ENCODE data around the gene DHRS3. TPM values are rescaled to one million over a fixed set of nuclear protein-coding genes. Genes with fewer than 3 reads are reported as not detected.

The DHRS3 gene
- total RNA-seq, 1 experiment from 2014 or later, result 0.19 TPM

- no peak overlapping the region for H3K27ac ChIP-seq (ENCODE audit: low read length)
- H3K9me3 ChIP-seq (ENCODE audit: low read length), result peaks cover 10% of the 10 kb centered on the region
- no peak overlapping the region for H2AFZ ChIP-seq (ENCODE audit: low read length)
- no peaks in the 10 kb centered on the region for H3K9me2 ChIP-seq (replicated peaks; ENCODE audit: insufficient read depth, low read length)
- no peaks in the 10 kb centered on the region for H3K79me2 ChIP-seq (ENCODE audit: low read length)
- H3K4me2 ChIP-seq (ENCODE audit: low read depth, low read length, poor library complexity, severe bottlenecking), result no peak overlapping the region
- H3K27me3 ChIP-seq (ENCODE audit: low read length), result no peaks in the 10 kb centered on the region; the same call in 1 of the 2 replicates
- no peak overlapping the region for H3K9ac ChIP-seq (ENCODE audit: low read length)
- no peak for DNase-seq
- H4K20me1 ChIP-seq (ENCODE audit: insufficient read depth, low read depth, low read length), result no peaks in the 10 kb centered on the region
- no peak overlapping the region for H3K4me3 ChIP-seq (ENCODE audit: low read length)
- H3K4me1 ChIP-seq (ENCODE audit: low read length), result no peaks in the 10 kb centered on the region
- no peaks in the 10 kb centered on the region for H3K36me3 ChIP-seq (ENCODE audit: insufficient read depth, low read length)
Observed at GRCh38 chr1:12644237-12644636, 26.2 kb upstream of the DHRS3 start.

DNA sequence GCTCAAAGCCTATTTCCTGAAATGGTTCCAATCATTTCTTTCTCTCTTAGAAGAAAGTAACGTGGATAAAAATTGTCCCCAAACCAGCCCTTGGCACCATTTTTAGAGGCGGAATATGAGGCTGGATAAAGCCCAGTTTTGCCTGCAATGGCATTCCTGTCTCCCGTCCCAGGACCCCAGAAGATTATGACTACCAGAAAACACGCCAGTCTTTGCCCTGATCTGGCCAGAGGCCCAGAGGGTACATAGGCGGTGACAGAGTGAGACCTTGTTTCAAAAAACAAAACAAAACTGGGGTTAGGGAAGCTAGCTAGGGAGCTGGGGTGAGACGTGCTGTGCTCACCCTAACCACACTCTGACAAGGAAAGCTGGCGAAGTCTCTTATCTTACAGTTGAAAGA lies 25.8 kb upstream of the DHRS3 start, which contains the start of gene AADACL4:
Gene AADACL4, plus strand, starts transcription at position 301 of the 400 bp plus-strand sequence. CDS start 462 bp downstream, outside the sequence.
- H3K4me3 ChIP-seq (ENCODE audit: low read length), result no peak within 1 kb of the TSS
- H3K79me2 ChIP-seq (ENCODE audit: low read length), result no peaks in the 10 kb centered on the region
- H3K36me3 ChIP-seq (ENCODE audit: insufficient read depth, low read length), result no peaks in the 10 kb centered on the region
- H3K4me2 ChIP-seq (ENCODE audit: low read depth, low read length, poor library complexity, severe bottlenecking), result no peak within 1 kb of the TSS
- no peaks in the 10 kb centered on the region; the same call in 1 of the 2 replicates for H3K27me3 ChIP-seq (ENCODE audit: low read length)
- no peaks in the 10 kb centered on the region for H4K20me1 ChIP-seq (ENCODE audit: insufficient read depth, low read depth, low read length)
- no peaks in the 10 kb centered on the region for H3K9me2 ChIP-seq (replicated peaks; ENCODE audit: insufficient read depth, low read length)
- no peak within 1 kb of the TSS for H3K27ac ChIP-seq (ENCODE audit: low read length)
- DNase-seq, result no peak
- no peak within 1 kb of the TSS for H2AFZ ChIP-seq (ENCODE audit: low read length)
- H3K4me1 ChIP-seq (ENCODE audit: low read length), result no peaks in the 10 kb centered on the region
- H3K9me3 ChIP-seq (ENCODE audit: low read length), result peaks cover 10% of the 10 kb centered on the region
- H3K9ac ChIP-seq (ENCODE audit: low read length), result no peak within 1 kb of the TSS

- no peak overlapping the region for H3K4me2 ChIP-seq (ENCODE audit: low read depth, low read length, poor library complexity, severe bottlenecking)
- H3K9me2 ChIP-seq (replicated peaks; ENCODE audit: insufficient read depth, low read length), result no peaks in the 10 kb centered on the region
- H3K9me3 ChIP-seq (ENCODE audit: low read length), result peaks cover 10% of the 10 kb centered on the region
- H3K4me3 ChIP-seq (ENCODE audit: low read length), result no peak overlapping the region
- H3K27me3 ChIP-seq (ENCODE audit: low read length), result no peaks in the 10 kb centered on the region; the same call in 1 of the 2 replicates
- no peaks in the 10 kb centered on the region for H3K36me3 ChIP-seq (ENCODE audit: insufficient read depth, low read length)
- no peaks in the 10 kb centered on the region for H3K4me1 ChIP-seq (ENCODE audit: low read length)
- no peak overlapping the region for H2AFZ ChIP-seq (ENCODE audit: low read length)
- no peak overlapping the region for H3K9ac ChIP-seq (ENCODE audit: low read length)
- no peak for DNase-seq
- H3K27ac ChIP-seq (ENCODE audit: low read length), result no peak overlapping the region
- H3K79me2 ChIP-seq (ENCODE audit: low read length), result no peaks in the 10 kb centered on the region
- no peaks in the 10 kb centered on the region for H4K20me1 ChIP-seq (ENCODE audit: insufficient read depth, low read depth, low read length)
Observed at GRCh38 chr1:12643079-12643478, 25.1 kb upstream of the DHRS3 start.

GRCh38 chr1:12640958-12641272 lies 22.9 kb upstream of the DHRS3 start:
- no peaks in the 10 kb centered on the region; the same call in 1 of the 2 replicates for H3K27me3 ChIP-seq (ENCODE audit: low read length)
- no peaks in the 10 kb centered on the region for H3K4me1 ChIP-seq (ENCODE audit: low read length)
- no peak overlapping the region for H3K9ac ChIP-seq (ENCODE audit: low read length)
- no peaks in the 10 kb centered on the region for H3K9me2 ChIP-seq (replicated peaks; ENCODE audit: insufficient read depth, low read length)
- H3K36me3 ChIP-seq (ENCODE audit: insufficient read depth, low read length), result no peaks in the 10 kb centered on the region
- H3K4me3 ChIP-seq (ENCODE audit: low read length), result no peak overlapping the region
- no peak overlapping the region for H3K27ac ChIP-seq (ENCODE audit: low read length)
- no peak overlapping the region for H2AFZ ChIP-seq (ENCODE audit: low read length)
- peaks cover 10% of the 10 kb centered on the region for H3K9me3 ChIP-seq (ENCODE audit: low read length)
- H4K20me1 ChIP-seq (ENCODE audit: insufficient read depth, low read depth, low read length), result no peaks in the 10 kb centered on the region
- H3K4me2 ChIP-seq (ENCODE audit: low read depth, low read length, poor library complexity, severe bottlenecking), result no peak overlapping the region
- DNase-seq, result no peak
- no peaks in the 10 kb centered on the region for H3K79me2 ChIP-seq (ENCODE audit: low read length)

- Histone ChIP-seq H4K20me1 (ENCODE audit: insufficient read depth, low read depth, low read length) (no peaks in the 10 kb centered on the region), H3K9ac (ENCODE audit: low read length) (no peak overlapping the region), H2AFZ (ENCODE audit: low read length) (no peak overlapping the region), H3K9me2 (replicated peaks; ENCODE audit: insufficient read depth, low read length) (no peaks in the 10 kb centered on the region), H3K36me3 (ENCODE audit: insufficient read depth, low read length) (no peaks in the 10 kb centered on the region), H3K4me1 (ENCODE audit: low read length) (no peaks in the 10 kb centered on the region), H3K27me3 (ENCODE audit: low read length) (no peaks in the 10 kb centered on the region; the same call in 1 of the 2 replicates), H3K4me2 (ENCODE audit: low read depth, low read length, poor library complexity, severe bottlenecking) (no peak overlapping the region), H3K4me3 (ENCODE audit: low read length) (no peak overlapping the region), H3K79me2 (ENCODE audit: low read length) (no peaks in the 10 kb centered on the region), H3K9me3 (ENCODE audit: low read length) (peaks cover 10% of the 10 kb centered on the region), H3K27ac (ENCODE audit: low read length) (no peak overlapping the region)
- no peak for DNase-seq
Observed at GRCh38 chr1:12640237-12640957, 22.4 kb upstream of the DHRS3 start.

GRCh38 chr1:12637693-12638092 lies 19.7 kb upstream of the DHRS3 start:
- no peak for DNase-seq
- no peak overlapping the region for H3K4me3 ChIP-seq (ENCODE audit: low read length)
- peaks cover 10% of the 10 kb centered on the region for H3K9me3 ChIP-seq (ENCODE audit: low read length)

GRCh38 chr1:12636098-12636950 lies 18.3 kb upstream of the DHRS3 start:
- no peak overlapping the region for H3K4me2 ChIP-seq (ENCODE audit: low read depth, low read length, poor library complexity, severe bottlenecking)
- H3K36me3 ChIP-seq (ENCODE audit: insufficient read depth, low read length), result no peaks in the 10 kb centered on the region
- no peaks in the 10 kb centered on the region for H3K79me2 ChIP-seq (ENCODE audit: low read length)
- H2AFZ ChIP-seq (ENCODE audit: low read length), result no peak overlapping the region
- H3K27me3 ChIP-seq (ENCODE audit: low read length), result no peaks in the 10 kb centered on the region; the same call in 1 of the 2 replicates
- H3K27ac ChIP-seq (ENCODE audit: low read length), result no peak overlapping the region
- no peaks in the 10 kb centered on the region for H4K20me1 ChIP-seq (ENCODE audit: insufficient read depth, low read depth, low read length)
- DNase-seq, result no peak
- no peaks in the 10 kb centered on the region for H3K9me2 ChIP-seq (replicated peaks; ENCODE audit: insufficient read depth, low read length)
- no peak overlapping the region for H3K4me3 ChIP-seq (ENCODE audit: low read length)
- H3K9ac ChIP-seq (ENCODE audit: low read length), result no peak overlapping the region
- H3K4me1 ChIP-seq (ENCODE audit: low read length), result no peaks in the 10 kb centered on the region
- peaks cover 10% of the 10 kb centered on the region for H3K9me3 ChIP-seq (ENCODE audit: low read length)

More at GRCh38 chr1:12637693-12638092, 19.7 kb upstream of the DHRS3 start:
- Histone ChIP-seq H3K36me3 (ENCODE audit: insufficient read depth, low read length) (no peaks in the 10 kb centered on the region), H3K27me3 (ENCODE audit: low read length) (no peaks in the 10 kb centered on the region; the same call in 1 of the 2 replicates), H3K4me1 (ENCODE audit: low read length) (no peaks in the 10 kb centered on the region), H3K27ac (ENCODE audit: low read length) (no peak overlapping the region), H2AFZ (ENCODE audit: low read length) (no peak overlapping the region), H3K79me2 (ENCODE audit: low read length) (no peaks in the 10 kb centered on the region), H4K20me1 (ENCODE audit: insufficient read depth, low read depth, low read length) (no peaks in the 10 kb centered on the region), H3K9me2 (replicated peaks; ENCODE audit: insufficient read depth, low read length) (no peaks in the 10 kb centered on the region), H3K4me2 (ENCODE audit: low read depth, low read length, poor library complexity, severe bottlenecking) (no peak overlapping the region), H3K9ac (ENCODE audit: low read length) (no peak overlapping the region)

DNA sequence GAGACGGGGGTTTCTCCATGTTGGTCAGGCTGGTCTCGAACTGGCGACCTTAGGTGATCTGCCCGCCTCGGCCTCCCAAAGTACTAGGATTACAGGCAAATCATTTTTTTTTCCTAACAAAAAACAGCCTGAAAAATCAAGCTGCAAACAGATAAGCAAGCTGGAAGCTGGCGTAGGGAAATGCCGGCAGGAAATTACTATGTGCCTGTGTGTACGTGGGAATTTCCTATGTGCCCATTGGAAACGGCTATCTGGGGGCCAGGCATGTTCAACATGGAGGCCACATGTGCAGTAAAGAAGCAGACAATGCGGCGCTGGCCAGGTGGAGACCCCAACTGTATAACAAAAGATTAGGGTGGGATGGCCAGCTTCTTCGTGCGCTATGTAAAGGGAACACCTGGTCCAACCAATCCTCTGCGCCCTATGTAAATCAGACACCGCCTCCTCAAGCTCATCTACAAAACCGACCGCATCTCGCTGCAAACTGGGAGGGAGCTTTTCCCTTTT lies 16.7 kb upstream of the DHRS3 start:
- H4K20me1 ChIP-seq (ENCODE audit: insufficient read depth, low read depth, low read length), result no peaks in the 10 kb centered on the region
- no peaks in the 10 kb centered on the region for H3K9me2 ChIP-seq (replicated peaks; ENCODE audit: insufficient read depth, low read length)
- H3K36me3 ChIP-seq (ENCODE audit: insufficient read depth, low read length), result no peaks in the 10 kb centered on the region
- no peak overlapping the region for H3K27ac ChIP-seq (ENCODE audit: low read length)
- H2AFZ ChIP-seq (ENCODE audit: low read length), result no peak overlapping the region
- no peaks in the 10 kb centered on the region for H3K79me2 ChIP-seq (ENCODE audit: low read length)
- no peaks in the 10 kb centered on the region for H3K4me1 ChIP-seq (ENCODE audit: low read length)
- no peak for DNase-seq
- no peaks in the 10 kb centered on the region; the same call in 1 of the 2 replicates for H3K27me3 ChIP-seq (ENCODE audit: low read length)
- H3K9me3 ChIP-seq (ENCODE audit: low read length), result peaks cover 3% of the 10 kb centered on the region
- H3K4me2 ChIP-seq (ENCODE audit: low read depth, low read length, poor library complexity, severe bottlenecking), result no peak overlapping the region
- no peak overlapping the region for H3K4me3 ChIP-seq (ENCODE audit: low read length)
- no peak overlapping the region for H3K9ac ChIP-seq (ENCODE audit: low read length)
